IMR-90 (cell line): Measurements from ENCODE around the gene COL5A1.

Experiments
- CTCF ChIP-seq: conservative IDR thresholded peaks from 2 replicates; pipeline ENCODE4 v1.5.1; 2012; ENCODE audit warnings: mild to moderate bottlenecking, low read depth, low read length, improper control_type of control experiment
- RFX5 ChIP-seq: IDR thresholded peaks from 2 replicates; pipeline ENCODE4 v1.8.0; 2012; ENCODE audit warnings: low read depth, mild to moderate bottlenecking, low read length, moderate library complexity

- TF ChIP-seq RFX5 (no peak), CTCF (no peak)
Observed at GRCh38 chr9:134682026-134682425, 40.4 kb downstream of the COL5A1 start.
